ENCODE results near the gene CRYBB2. TPM values are rescaled to one million over a fixed set of nuclear protein-coding genes. Genes with fewer than 3 reads are reported as not detected.
A peak's percentile ranks its signal among the peaks of the same experiment; 100 is the strongest.
"Not testable (repeated sequence)": the region's sequence is repeated elsewhere in the genome, so short reads cannot be mapped to it uniquely, and the experiment has no call there.

Gene CRYBB2
- total RNA-seq, 1 donor from 2014 or later: not detected

- FAIRE-seq (no peak), DNase-seq (ENCODE audit: low spot score in 2 of 2) (no peak)
These were observed 22.1 kb upstream of the CRYBB2 start for GRCh38 chr22:25197340-25197739.

GRCh38 chr22:25199731-25200520, 19.5 kb upstream of the CRYBB2 start, which contains the start of gene CRYBB3:
Gene CRYBB3 (plus strand): TSS chr22:25199858. CDS start chr22:25201397, 1,539 bp downstream.
- DNase-seq (ENCODE audit: low spot score in 2 of 2) (no peak), FAIRE-seq (no peak)

GRCh38 chr22:25200967-25201366, 18.5 kb upstream of the CRYBB2 start:
- DNase-seq (ENCODE audit: low spot score in 2 of 2) (no peak), FAIRE-seq (no peak)

- FAIRE-seq (no peak), DNase-seq (ENCODE audit: low spot score in 2 of 2) (no peak)
These were observed 17.7 kb upstream of the CRYBB2 start for GRCh38 chr22:25201557-25202273.

GRCh38 chr22:25202290-25202921, 17.0 kb upstream of the CRYBB2 start:
- FAIRE-seq (no peak), DNase-seq (ENCODE audit: low spot score in 2 of 2) (peak; percentile 41 to 76)

GRCh38 chr22:25203082-25203481, 16.4 kb upstream of the CRYBB2 start:
- FAIRE-seq (no peak), DNase-seq (ENCODE audit: low spot score in 2 of 2) (no peak)

GRCh38 chr22:25204547-25204946, 14.9 kb upstream of the CRYBB2 start:
- DNase-seq (ENCODE audit: low spot score in 2 of 2); FAIRE-seq: not testable (repeated sequence)

GRCh38 chr22:25205847-25206246, 13.6 kb upstream of the CRYBB2 start:
- no peak for FAIRE-seq

GRCh38 chr22:25206998-25207397, 12.4 kb upstream of the CRYBB2 start:
- DNase-seq (ENCODE audit: low spot score in 2 of 2): no peak
- no peak for FAIRE-seq

More at GRCh38 chr22:25205847-25206246, 13.6 kb upstream of the CRYBB2 start:
- no peak for DNase-seq (ENCODE audit: low spot score in 2 of 2)

GRCh38 chr22:25207553-25208157, 11.8 kb upstream of the CRYBB2 start:
- FAIRE-seq (no peak), DNase-seq (ENCODE audit: low spot score in 2 of 2) (no peak)

- DNase-seq (ENCODE audit: low spot score in 2 of 2): no peak
- FAIRE-seq: no peak
These were observed 11.1 kb upstream of the CRYBB2 start for GRCh38 chr22:25208328-25208727.

- no peak for DNase-seq (ENCODE audit: low spot score in 2 of 2)
- no peak for FAIRE-seq
These were observed 10.5 kb upstream of the CRYBB2 start for GRCh38 chr22:25208743-25209505.

- FAIRE-seq (no peak), DNase-seq (ENCODE audit: low spot score in 2 of 2) (no peak)
These were observed 8.6 kb upstream of the CRYBB2 start for GRCh38 chr22:25210793-25211192.

- FAIRE-seq (no peak), DNase-seq (ENCODE audit: low spot score in 2 of 2) (no peak)
These were observed 7.1 kb upstream of the CRYBB2 start for GRCh38 chr22:25212337-25212736.

- FAIRE-seq (no peak), DNase-seq (ENCODE audit: low spot score in 2 of 2) (no peak)
These were observed 6.2 kb upstream of the CRYBB2 start for GRCh38 chr22:25213221-25213620.

GRCh38 chr22:25216230-25216629, 3.2 kb upstream of the CRYBB2 start:
- FAIRE-seq: no peak
- DNase-seq (ENCODE audit: low spot score in 2 of 2): no peak

GRCh38 chr22:25219948-25220442, 556 bp downstream of the CRYBB2 start:
- no peak for FAIRE-seq
- no peak for DNase-seq (ENCODE audit: low spot score in 2 of 2)

- no peak for FAIRE-seq
- DNase-seq (ENCODE audit: low spot score in 2 of 2): no peak
These were observed 2.4 kb downstream of the CRYBB2 start for GRCh38 chr22:25221790-25222189.

- DNase-seq (ENCODE audit: low spot score in 2 of 2): no peak
- no peak for FAIRE-seq
These were observed 3.9 kb downstream of the CRYBB2 start for GRCh38 chr22:25223269-25223850.
